ENCODE measurements around the gene ONECUT3. TPM values are rescaled to one million over a fixed set of nuclear protein-coding genes. Genes with fewer than 3 reads are reported as not detected.

Gene ONECUT3
- total RNA-seq, 2 experiments from 2014 or later = not detected

GRCh38 chr19:1744822-1745563 lies 8.3 kb upstream of the ONECUT3 start:
- no peaks in the 10 kb centered on the region for H3K36me3 Mint-ChIP-seq (ENCODE audit: low read depth)
- H3K4me3 Mint-ChIP-seq = no peak overlapping the region
- ChIA-PET CTCF (no interaction called here), POLR2A (no interaction called here)
- DNase-seq (no peak), ATAC-seq (no peak)
- H3K9me3 Mint-ChIP-seq (ENCODE audit: insufficient read depth) = no peaks in the 10 kb centered on the region
- H3K4me1 Mint-ChIP-seq (ENCODE audit: low read depth) = peaks cover 14% of the 10 kb centered on the region
- peaks cover 27% of the 10 kb centered on the region for H3K27me3 Mint-ChIP-seq (ENCODE audit: low read depth)
- no peak overlapping the region for H3K27ac Mint-ChIP-seq

GRCh38 chr19:1745589-1746031 lies 7.7 kb upstream of the ONECUT3 start:
- ChIA-PET POLR2A (no interaction called here), CTCF (no interaction called here)
- Mint-ChIP-seq H3K27ac (no peak overlapping the region), H3K4me1 (ENCODE audit: low read depth) (peaks cover 18% of the 10 kb centered on the region), H3K27me3 (ENCODE audit: low read depth) (peaks cover 29% of the 10 kb centered on the region), H3K36me3 (ENCODE audit: low read depth) (no peaks in the 10 kb centered on the region), H3K9me3 (ENCODE audit: insufficient read depth) (no peaks in the 10 kb centered on the region), H3K4me3 (no peak overlapping the region)
- no peak for DNase-seq
- ATAC-seq = no peak

GRCh38 chr19:1746401-1747284 lies 6.7 kb upstream of the ONECUT3 start:
- H3K9me3 Mint-ChIP-seq (ENCODE audit: insufficient read depth) = no peaks in the 10 kb centered on the region
- no peak overlapping the region for H3K4me3 Mint-ChIP-seq
- no peak overlapping the region for H3K27ac Mint-ChIP-seq
- H3K27me3 Mint-ChIP-seq (ENCODE audit: low read depth) = peaks cover 39% of the 10 kb centered on the region
- CTCF ChIA-PET = interaction anchor here (0.8 to 1.4 kb wide), 3 partner anchors 20 to 200 kb away, joined by 3 to 6 read pairs (median 3); no protein-coding TSS in a partner anchor
- ATAC-seq (no peak), DNase-seq (no peak)
- POLR2A ChIA-PET = no interaction called here
- H3K4me1 Mint-ChIP-seq (ENCODE audit: low read depth) = peaks cover 18% of the 10 kb centered on the region
- H3K36me3 Mint-ChIP-seq (ENCODE audit: low read depth) = no peaks in the 10 kb centered on the region

- H3K27me3 Mint-ChIP-seq (ENCODE audit: low read depth) = peaks cover 48% of the 10 kb centered on the region
- DNase-seq = peak; percentile 59
- no peaks in the 10 kb centered on the region for H3K36me3 Mint-ChIP-seq (ENCODE audit: low read depth)
- no peak overlapping the region for H3K4me3 Mint-ChIP-seq
- H3K9me3 Mint-ChIP-seq (ENCODE audit: insufficient read depth) = no peaks in the 10 kb centered on the region
- peak overlapping the region; percentile 64 for H3K27ac Mint-ChIP-seq
- peak; percentile 52 for ATAC-seq
- H3K4me1 Mint-ChIP-seq (ENCODE audit: low read depth) = peaks cover 18% of the 10 kb centered on the region
- ChIA-PET CTCF (interaction anchor here (0.8 to 1.4 kb wide), 3 partner anchors 19 to 201 kb away, joined by 3 to 6 read pairs (median 3); no protein-coding TSS in a partner anchor), POLR2A (no interaction called here)
These were observed 5.8 kb upstream of the ONECUT3 start for GRCh38 chr19:1747285-1748114.

GRCh38 chr19:1748115-1748872 lies 5.0 kb upstream of the ONECUT3 start:
- peaks cover 52% of the 10 kb centered on the region for H3K27me3 Mint-ChIP-seq (ENCODE audit: low read depth)
- peaks cover 18% of the 10 kb centered on the region for H3K4me1 Mint-ChIP-seq (ENCODE audit: low read depth)
- peak; percentile 44 for DNase-seq
- no peaks in the 10 kb centered on the region for H3K9me3 Mint-ChIP-seq (ENCODE audit: insufficient read depth)
- no peaks in the 10 kb centered on the region for H3K36me3 Mint-ChIP-seq (ENCODE audit: low read depth)
- ChIA-PET POLR2A (no interaction called here), CTCF (interaction anchor here (1.4 kb wide), 1 partner anchor 202 kb away, joined by 3 read pairs; no protein-coding TSS in a partner anchor)
- H3K4me3 Mint-ChIP-seq = no peak overlapping the region
- no peak for ATAC-seq
- peak overlapping the region; percentile 28 for H3K27ac Mint-ChIP-seq

- H3K4me1 Mint-ChIP-seq (ENCODE audit: low read depth) = peaks cover 18% of the 10 kb centered on the region
- no peak overlapping the region for H3K27ac Mint-ChIP-seq
- CTCF ChIA-PET = no interaction called here
- POLR2A ChIA-PET = no interaction called here
- H3K4me3 Mint-ChIP-seq = no peak overlapping the region
- no peak for ATAC-seq
- H3K9me3 Mint-ChIP-seq (ENCODE audit: insufficient read depth) = no peaks in the 10 kb centered on the region
- no peak for DNase-seq
- no peaks in the 10 kb centered on the region for H3K36me3 Mint-ChIP-seq (ENCODE audit: low read depth)
- H3K27me3 Mint-ChIP-seq (ENCODE audit: low read depth) = peaks cover 52% of the 10 kb centered on the region
These were observed 4.4 kb upstream of the ONECUT3 start for GRCh38 chr19:1748873-1749341.

- H3K36me3 Mint-ChIP-seq (ENCODE audit: low read depth) = no peaks in the 10 kb centered on the region
- H3K27me3 Mint-ChIP-seq (ENCODE audit: low read depth) = peaks cover 54% of the 10 kb centered on the region
- H3K9me3 Mint-ChIP-seq (ENCODE audit: insufficient read depth) = no peaks in the 10 kb centered on the region
- POLR2A ChIA-PET = no interaction called here
- no peak for DNase-seq
- H3K27ac Mint-ChIP-seq = peak overlapping the region; percentile 11
- CTCF ChIA-PET = interaction anchor here (1.9 kb wide), 1 partner anchor 77 kb away, joined by 4 read pairs; no protein-coding TSS in a partner anchor
- ATAC-seq = no peak
- H3K4me3 Mint-ChIP-seq = peak overlapping the region; percentile 46
- peaks cover 19% of the 10 kb centered on the region for H3K4me1 Mint-ChIP-seq (ENCODE audit: low read depth)
These were observed 3.6 kb upstream of the ONECUT3 start for GRCh38 chr19:1749373-1750342.

GRCh38 chr19:1750343-1751021 lies 2.8 kb upstream of the ONECUT3 start:
- H3K27ac Mint-ChIP-seq = peak overlapping the region; percentile 11
- peaks cover 20% of the 10 kb centered on the region for H3K4me1 Mint-ChIP-seq (ENCODE audit: low read depth)
- DNase-seq (no peak), ATAC-seq (no peak)
- CTCF ChIA-PET = interaction anchor here (1.9 kb wide), 1 partner anchor 78 kb away, joined by 4 read pairs; no protein-coding TSS in a partner anchor
- peaks cover 51% of the 10 kb centered on the region for H3K27me3 Mint-ChIP-seq (ENCODE audit: low read depth)
- POLR2A ChIA-PET = no interaction called here
- H3K36me3 Mint-ChIP-seq (ENCODE audit: low read depth) = peaks cover under 1% of the 10 kb centered on the region
- H3K9me3 Mint-ChIP-seq (ENCODE audit: insufficient read depth) = no peaks in the 10 kb centered on the region
- H3K4me3 Mint-ChIP-seq = peak overlapping the region; percentile 46

GRCh38 chr19:1751367-1752008 lies 1.8 kb upstream of the ONECUT3 start:
- H3K9me3 Mint-ChIP-seq (ENCODE audit: insufficient read depth) = no peaks in the 10 kb centered on the region
- DNase-seq (no peak), ATAC-seq (no peak)
- ChIA-PET POLR2A (no interaction called here), CTCF (interaction anchor here (1.9 kb wide), 1 partner anchor 79 kb away, joined by 4 read pairs; no protein-coding TSS in a partner anchor)
- H3K27ac Mint-ChIP-seq = no peak overlapping the region
- H3K36me3 Mint-ChIP-seq (ENCODE audit: low read depth) = peaks cover 2% of the 10 kb centered on the region
- no peak overlapping the region for H3K4me3 Mint-ChIP-seq
- H3K27me3 Mint-ChIP-seq (ENCODE audit: low read depth) = peaks cover 55% of the 10 kb centered on the region
- peaks cover 21% of the 10 kb centered on the region for H3K4me1 Mint-ChIP-seq (ENCODE audit: low read depth)
